Coronary artery (tissue), 2 donors: ENCODE results near the gene TRPM4.
A peak's percentile ranks its signal among the peaks of the same experiment; 100 is the strongest.

Experiments
- DNase-seq: peaks from one replicate; pipeline ENCODE4 v3.0.0-alpha.2; 2017; ENCODE audit warnings: low spot score
- H3K27ac ChIP-seq, 2 donors: fragments of 200-600 bp; sonication (generic); one replicate each; pipeline ENCODE4 v1.5.1; 2016 to 2019
- H3K4me3 ChIP-seq: fragments of 200-600 bp; sonication (generic); 2 replicates; pipeline ENCODE4 v1.5.1; 2016; ENCODE audit warnings: mild to moderate bottlenecking, moderate library complexity
- TF ChIP-seq, protein P1 (sequence below): fragments of 200-600 bp; sonication (generic); IDR thresholded peaks from one replicate; pipeline ENCODE4 v1.5.1; 2019; ENCODE audit warnings: antibody characterized with exemption

The TRPM4 gene

DNA sequence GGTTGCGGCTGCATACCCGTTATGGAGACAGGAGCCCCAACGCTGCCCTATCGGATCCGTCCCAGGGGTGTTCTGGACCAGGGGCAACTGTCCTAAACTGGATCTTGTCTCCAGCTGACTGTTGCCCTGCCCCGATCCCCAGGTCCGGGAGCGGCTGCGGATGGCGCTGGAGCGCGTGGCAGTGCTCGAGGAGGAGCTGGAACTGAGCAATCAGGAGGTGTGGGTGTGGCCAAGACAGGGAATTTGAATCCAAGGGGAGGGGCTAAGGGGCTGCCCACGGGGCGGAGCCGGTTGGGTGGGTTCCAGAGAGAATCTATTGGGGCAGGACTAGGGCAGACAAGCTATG is 28.4 kb upstream of the TRPM4 start:
- Histone ChIP-seq H3K4me3 (no peak overlapping the region), H3K27ac (no peak overlapping the region)
- TF ChIP-seq, protein P1, sequence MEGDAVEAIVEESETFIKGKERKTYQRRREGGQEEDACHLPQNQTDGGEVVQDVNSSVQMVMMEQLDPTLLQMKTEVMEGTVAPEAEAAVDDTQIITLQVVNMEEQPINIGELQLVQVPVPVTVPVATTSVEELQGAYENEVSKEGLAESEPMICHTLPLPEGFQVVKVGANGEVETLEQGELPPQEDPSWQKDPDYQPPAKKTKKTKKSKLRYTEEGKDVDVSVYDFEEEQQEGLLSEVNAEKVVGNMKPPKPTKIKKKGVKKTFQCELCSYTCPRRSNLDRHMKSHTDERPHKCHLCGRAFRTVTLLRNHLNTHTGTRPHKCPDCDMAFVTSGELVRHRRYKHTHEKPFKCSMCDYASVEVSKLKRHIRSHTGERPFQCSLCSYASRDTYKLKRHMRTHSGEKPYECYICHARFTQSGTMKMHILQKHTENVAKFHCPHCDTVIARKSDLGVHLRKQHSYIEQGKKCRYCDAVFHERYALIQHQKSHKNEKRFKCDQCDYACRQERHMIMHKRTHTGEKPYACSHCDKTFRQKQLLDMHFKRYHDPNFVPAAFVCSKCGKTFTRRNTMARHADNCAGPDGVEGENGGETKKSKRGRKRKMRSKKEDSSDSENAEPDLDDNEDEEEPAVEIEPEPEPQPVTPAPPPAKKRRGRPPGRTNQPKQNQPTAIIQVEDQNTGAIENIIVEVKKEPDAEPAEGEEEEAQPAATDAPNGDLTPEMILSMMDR = no peak
- DNase-seq = no peak

DNA sequence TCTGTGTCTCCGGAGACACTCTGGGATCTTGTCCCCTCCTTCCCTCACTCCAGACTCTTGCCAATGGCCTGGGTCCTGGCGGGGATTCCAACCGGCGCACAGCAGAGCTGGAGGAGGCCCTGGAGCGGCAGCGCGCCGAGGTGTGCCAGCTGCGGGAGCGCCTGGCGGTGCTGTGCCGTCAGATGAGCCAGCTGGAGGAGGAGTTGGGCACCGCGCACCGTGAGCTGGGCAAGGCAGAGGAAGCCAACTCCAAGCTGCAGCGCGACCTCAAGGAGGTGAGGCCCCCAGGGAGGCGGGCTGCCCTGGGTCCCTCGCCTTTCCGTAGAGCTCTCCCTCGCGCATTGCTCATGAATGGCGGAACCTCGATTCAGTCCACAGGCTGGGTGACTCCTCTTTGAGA is 27.3 kb upstream of the TRPM4 start:
- DNase-seq = no peak
- Histone ChIP-seq H3K4me3 (no peak overlapping the region), H3K27ac (no peak overlapping the region)
- TF ChIP-seq, protein P1 = no peak

DNA sequence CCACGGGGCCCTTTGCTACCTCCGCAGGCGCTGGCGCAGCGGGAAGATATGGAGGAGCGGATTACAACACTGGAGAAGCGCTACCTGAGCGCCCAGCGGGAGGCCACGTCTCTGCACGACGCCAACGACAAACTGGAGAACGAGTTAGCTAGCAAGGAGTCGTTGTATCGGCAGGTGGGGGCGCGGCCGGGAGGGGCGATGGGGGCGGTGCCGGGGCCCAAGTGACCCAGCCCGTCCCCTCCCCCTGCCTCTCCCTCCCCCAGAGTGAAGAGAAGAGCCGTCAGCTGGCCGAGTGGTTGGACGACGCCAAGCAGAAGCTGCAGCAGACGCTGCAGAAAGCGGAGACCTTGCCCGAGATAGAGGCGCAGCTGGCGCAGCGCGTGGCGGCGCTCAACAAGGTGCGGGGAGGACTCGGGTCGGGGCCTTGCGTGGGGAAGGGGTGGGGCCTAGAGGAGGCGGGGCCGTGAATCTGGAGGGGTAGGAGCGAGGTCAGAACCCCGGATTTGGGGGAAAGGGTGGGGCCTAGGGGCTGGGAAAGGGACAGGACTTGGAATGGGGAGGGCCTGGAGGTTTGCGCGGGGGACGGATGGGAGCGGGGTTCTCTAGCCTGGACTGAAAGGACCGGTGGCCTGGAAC is 24.5 kb upstream of the TRPM4 start:
- Histone ChIP-seq H3K27ac (peak overlapping the region in 1 of 2 donors; percentile 11), H3K4me3 (peak overlapping the region; percentile 30)
- TF ChIP-seq, protein P1 = no peak
- no peak for DNase-seq

DNA sequence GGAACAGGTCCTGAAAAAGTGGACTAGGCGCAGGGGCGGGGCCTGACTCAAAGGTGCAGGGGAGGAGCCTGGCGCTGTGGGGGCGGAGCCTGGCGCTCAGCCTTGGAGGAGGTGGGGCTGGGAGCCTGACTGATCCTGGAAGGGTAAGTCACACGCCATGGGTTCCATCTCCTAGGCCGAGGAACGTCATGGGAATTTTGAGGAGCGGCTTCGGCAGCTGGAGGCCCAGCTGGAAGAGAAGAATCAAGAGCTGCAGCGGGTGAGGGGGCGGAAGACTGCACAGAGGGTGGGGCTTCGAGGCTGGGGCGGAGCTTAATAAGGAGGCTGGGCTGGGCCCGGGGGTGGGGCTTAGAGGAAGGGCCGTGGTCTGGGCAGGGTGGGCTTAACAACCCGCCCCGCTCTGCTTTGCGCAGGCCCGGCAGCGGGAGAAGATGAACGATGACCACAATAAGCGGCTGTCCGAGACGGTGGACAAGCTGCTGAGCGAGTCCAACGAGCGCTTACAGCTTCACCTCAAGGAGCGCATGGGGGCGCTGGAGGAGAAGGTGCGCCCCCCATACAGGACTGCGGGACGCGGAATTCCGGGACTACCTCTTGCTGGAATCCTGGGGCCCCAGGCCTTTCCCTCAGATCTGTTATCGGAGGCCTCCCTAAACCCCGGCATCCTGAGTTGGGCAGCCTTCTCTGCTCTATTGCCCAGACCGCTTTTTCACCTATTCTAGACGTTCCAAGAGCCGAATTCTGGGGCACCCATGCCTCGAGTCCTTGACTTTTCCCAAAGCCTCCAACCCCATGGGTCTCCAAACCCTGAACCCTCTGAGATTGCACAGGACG is 23.8 kb upstream of the TRPM4 start:
- no peak for DNase-seq
- H3K27ac ChIP-seq = peak overlapping the region in 1 of 2 donors; percentile 11
- TF ChIP-seq, protein P1 = no peak
- peak overlapping the region; percentile 30 for H3K4me3 ChIP-seq

DNA sequence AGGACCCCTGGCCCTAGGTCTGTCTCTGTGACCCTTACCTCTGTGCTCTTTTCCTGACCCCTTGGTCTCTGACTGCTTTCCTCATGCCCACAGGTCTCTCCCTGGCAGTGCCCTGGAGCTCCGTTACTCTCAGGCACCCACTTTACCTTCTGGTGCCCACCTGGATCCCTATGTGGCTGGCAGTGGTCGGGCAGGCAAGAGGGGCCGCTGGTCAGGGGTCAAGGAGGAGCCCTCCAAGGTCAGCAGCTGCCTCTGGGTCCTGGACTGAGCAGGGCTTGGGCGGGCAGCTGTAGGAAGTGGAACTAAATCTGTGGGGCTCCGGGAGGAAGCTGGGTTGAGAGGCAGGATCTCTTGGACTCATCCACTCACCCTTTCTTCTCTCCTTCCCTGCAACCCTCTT is 21.9 kb upstream of the TRPM4 start:
- no peak overlapping the region for H3K27ac ChIP-seq
- TF ChIP-seq, protein P1 = no peak
- H3K4me3 ChIP-seq = no peak overlapping the region
- no peak for DNase-seq

DNA sequence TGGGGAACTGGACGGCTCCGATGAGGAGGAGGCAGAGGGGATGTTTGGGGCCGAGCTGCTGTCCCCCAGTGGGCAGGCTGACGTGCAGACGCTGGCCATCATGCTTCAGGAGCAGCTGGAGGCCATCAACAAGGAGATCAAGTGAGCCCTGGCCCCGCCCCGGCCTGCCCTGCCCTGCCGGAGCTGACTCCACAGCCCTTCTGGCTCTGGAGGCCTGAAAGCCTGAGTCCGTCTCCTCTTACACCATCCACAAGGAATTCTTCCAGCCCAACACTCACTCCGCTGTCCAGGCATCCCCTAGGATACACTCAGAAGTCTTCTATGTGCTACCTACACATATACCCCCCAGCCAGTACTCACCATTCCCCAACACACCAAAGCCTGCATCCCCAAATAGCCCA is 20.8 kb upstream of the TRPM4 start:
- no peak for DNase-seq
- H3K4me3 ChIP-seq = no peak overlapping the region
- H3K27ac ChIP-seq = peak overlapping the region in 1 of 2 donors; percentile 64

More for the DNA sequence above, 20.8 kb upstream of the TRPM4 start:
- TF ChIP-seq, protein P1 = no peak
